DOHH2 (cell line): Measurements from ENCODE around the gene B4GALT4.

Experiments
- EZH2phosphoT487 ChIP-seq: fragments of 200-600 bp; sonication (generic); IDR thresholded peaks from 2 replicates; pipeline ENCODE4 v1.6.1; 2017; ENCODE audit warnings: borderline replicate concordance, mild to moderate bottlenecking, antibody characterized with exemption, low read length, moderate library complexity, mixed read lengths
- TF ChIP-seq, protein P1 (sequence below): fragments of 200-600 bp; sonication (generic); IDR thresholded peaks from one replicate; pipeline ENCODE4 v1.5.1; 2014; ENCODE audit warnings: antibody characterized with exemption, mild to moderate bottlenecking, low read depth, low read length; ENCODE audit not compliant: poor library complexity, severe bottlenecking

DNA sequence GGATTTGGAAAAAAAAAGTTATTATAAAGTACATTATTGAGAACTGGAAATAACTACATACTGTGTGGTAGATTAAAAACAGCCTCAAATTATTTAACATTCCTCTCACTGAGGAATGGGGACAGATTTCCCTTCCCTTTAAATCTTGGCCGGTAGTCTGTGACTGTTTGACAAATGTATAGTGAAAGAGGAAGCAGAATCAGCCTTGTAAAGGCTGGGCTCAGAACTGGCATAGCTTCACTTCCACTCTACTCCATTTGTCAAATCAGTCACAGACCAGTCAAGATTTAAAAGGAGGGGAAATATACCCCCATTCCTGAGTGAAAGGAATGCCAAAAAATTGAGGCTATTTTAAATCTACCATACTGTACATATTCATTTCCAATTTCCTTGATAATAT lies 18.2 kb upstream of the B4GALT4 start:
- TF ChIP-seq, protein P1, sequence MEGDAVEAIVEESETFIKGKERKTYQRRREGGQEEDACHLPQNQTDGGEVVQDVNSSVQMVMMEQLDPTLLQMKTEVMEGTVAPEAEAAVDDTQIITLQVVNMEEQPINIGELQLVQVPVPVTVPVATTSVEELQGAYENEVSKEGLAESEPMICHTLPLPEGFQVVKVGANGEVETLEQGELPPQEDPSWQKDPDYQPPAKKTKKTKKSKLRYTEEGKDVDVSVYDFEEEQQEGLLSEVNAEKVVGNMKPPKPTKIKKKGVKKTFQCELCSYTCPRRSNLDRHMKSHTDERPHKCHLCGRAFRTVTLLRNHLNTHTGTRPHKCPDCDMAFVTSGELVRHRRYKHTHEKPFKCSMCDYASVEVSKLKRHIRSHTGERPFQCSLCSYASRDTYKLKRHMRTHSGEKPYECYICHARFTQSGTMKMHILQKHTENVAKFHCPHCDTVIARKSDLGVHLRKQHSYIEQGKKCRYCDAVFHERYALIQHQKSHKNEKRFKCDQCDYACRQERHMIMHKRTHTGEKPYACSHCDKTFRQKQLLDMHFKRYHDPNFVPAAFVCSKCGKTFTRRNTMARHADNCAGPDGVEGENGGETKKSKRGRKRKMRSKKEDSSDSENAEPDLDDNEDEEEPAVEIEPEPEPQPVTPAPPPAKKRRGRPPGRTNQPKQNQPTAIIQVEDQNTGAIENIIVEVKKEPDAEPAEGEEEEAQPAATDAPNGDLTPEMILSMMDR, result no peak
- TF ChIP-seq EZH2phosphoT487, result no peak
